ENCODE measurements around the gene PRKCB.
"Not testable (repeated sequence)": the region's sequence is repeated elsewhere in the genome, so short reads cannot be mapped to it uniquely, and the experiment has no call there.

The PRKCB gene

GRCh38 chr16:24013864-24014645 lies 178.3 kb downstream of the PRKCB start:
- no peak for DNase-seq

- DNase-seq, result not testable (repeated sequence)
Observed at GRCh38 chr16:24014955-24015354, 179.2 kb downstream of the PRKCB start.

- DNase-seq, result no peak
Observed at GRCh38 chr16:24015923-24016322, 180.1 kb downstream of the PRKCB start.

- no peak for DNase-seq
Observed at GRCh38 chr16:24018485-24018884, 182.7 kb downstream of the PRKCB start.

GRCh38 chr16:24022797-24023196 lies 187.0 kb downstream of the PRKCB start:
- DNase-seq, result no peak

GRCh38 chr16:24023621-24024020 lies 187.8 kb downstream of the PRKCB start:
- no peak for DNase-seq

GRCh38 chr16:24024971-24025370 lies 189.2 kb downstream of the PRKCB start:
- no peak for DNase-seq

- DNase-seq, result no peak
Observed at GRCh38 chr16:24027466-24027865, 191.7 kb downstream of the PRKCB start.

- not testable (repeated sequence) for DNase-seq
Observed at GRCh38 chr16:24029841-24030240, 194.1 kb downstream of the PRKCB start.

- no peak for DNase-seq
Observed at GRCh38 chr16:24035127-24035842, 199.5 kb downstream of the PRKCB start.

GRCh38 chr16:24036038-24036543 lies 200.3 kb downstream of the PRKCB start:
- DNase-seq, result no peak

- DNase-seq, result peak; percentile 23
Observed at GRCh38 chr16:24036614-24037013, 200.8 kb downstream of the PRKCB start.

- no peak for DNase-seq
Observed at GRCh38 chr16:24037335-24037734, 201.6 kb downstream of the PRKCB start.

GRCh38 chr16:24041834-24042631 lies 206.2 kb downstream of the PRKCB start:
- DNase-seq, result peak; percentile 35

GRCh38 chr16:24044467-24044866 lies 208.7 kb downstream of the PRKCB start:
- no peak for DNase-seq

GRCh38 chr16:24045641-24046040 lies 209.9 kb downstream of the PRKCB start:
- no peak for DNase-seq

- no peak for DNase-seq
Observed at GRCh38 chr16:24046442-24046841, 210.7 kb downstream of the PRKCB start.

GRCh38 chr16:24049113-24049512 lies 213.3 kb downstream of the PRKCB start:
- no peak for DNase-seq

- no peak for DNase-seq
Observed at GRCh38 chr16:24051125-24051524, 215.3 kb downstream of the PRKCB start.

GRCh38 chr16:24052329-24053098 lies 216.7 kb downstream of the PRKCB start:
- no peak for DNase-seq

- no peak for DNase-seq
Observed at GRCh38 chr16:24053099-24053946, 217.5 kb downstream of the PRKCB start.
